HepG2 (cell line): Measurements from ENCODE around the gene PLPPR3.

Source experiments
- JUND ChIP-seq: sonication (generic); formaldehyde crosslinking; IDR thresholded peaks from 2 replicates; pipeline ENCODE4 v1.8.0; 2022; ENCODE audit warnings: mild to moderate bottlenecking, missing genetic modification reagents
- ZSCAN21 ChIP-seq: sonication (generic); formaldehyde crosslinking; IDR thresholded peaks from 2 replicates; pipeline ENCODE4 v1.8.0; 2022; ENCODE audit warnings: mild to moderate bottlenecking, missing genetic modification reagents, moderate library complexity, borderline replicate concordance

GRCh38 chr19:824885-825284 lies 3.1 kb upstream of the PLPPR3 start:
- TF ChIP-seq ZSCAN21 (no peak), JUND (no peak)
